Neural cell (in vitro differentiated cells): ENCODE data around the gene NMB.

Source experiments
- EZH2 ChIP-seq: fragments of 200-600, 300-800 bp; shearing (Covaris generic), sonication (generic); IDR thresholded peaks from 2 replicates; pipeline ENCODE4 v1.6.1; 2014; ENCODE audit warnings: antibody characterized with exemption, low read length, borderline replicate concordance, mild to moderate bottlenecking; ENCODE audit not compliant: insufficient read depth, poor library complexity, severe bottlenecking
- POLR2AphosphoS5 ChIP-seq: IDR thresholded peaks from 2 replicates; pipeline ENCODE4 v1.6.1; 2012

DNA sequence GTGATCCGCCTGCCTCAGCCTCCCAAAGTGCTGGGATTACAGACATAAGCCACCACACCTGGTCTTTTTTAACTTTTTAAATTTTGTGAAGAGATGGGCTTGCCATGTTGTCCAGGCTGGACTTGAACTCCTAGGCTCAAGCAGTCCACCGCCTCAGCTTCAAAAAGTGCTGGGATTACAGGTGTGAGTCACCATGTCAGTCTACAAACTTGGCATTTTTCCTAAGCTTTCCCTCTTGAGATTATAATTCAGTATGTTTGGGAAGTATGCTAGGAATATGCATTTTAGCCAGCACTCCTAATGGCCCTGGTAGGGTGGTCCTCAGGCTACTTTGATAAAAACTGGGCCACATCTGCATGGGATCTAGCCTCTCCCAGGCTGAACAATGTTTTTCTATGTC is 8.3 kb downstream of the NMB start:
- TF ChIP-seq EZH2 = no peak
- no peak for TF ChIP-seq POLR2AphosphoS5
